ENCODE results near the gene UBAP2.

DNA sequence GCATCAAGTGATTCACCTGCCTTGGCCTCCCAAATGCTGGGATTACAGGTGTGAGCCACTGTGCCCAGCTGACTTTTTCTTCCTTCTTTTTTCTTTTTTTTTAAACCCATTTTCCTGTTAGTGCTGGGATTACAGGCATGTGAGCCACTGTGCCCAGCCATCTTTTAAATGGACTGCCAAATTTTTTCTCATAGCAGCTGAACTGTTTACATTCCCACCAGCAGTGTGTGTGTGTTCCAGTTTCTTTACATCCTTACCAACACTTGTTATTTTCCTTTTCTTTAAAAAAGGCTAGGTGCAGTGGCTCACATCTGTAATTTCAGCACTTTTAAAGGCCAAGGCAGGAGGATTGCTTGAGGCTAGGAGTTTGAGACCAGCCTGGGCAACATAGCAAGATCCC lies 154.8 kb downstream of the UBAP2 start:
- TF ChIP-seq, protein P1, sequence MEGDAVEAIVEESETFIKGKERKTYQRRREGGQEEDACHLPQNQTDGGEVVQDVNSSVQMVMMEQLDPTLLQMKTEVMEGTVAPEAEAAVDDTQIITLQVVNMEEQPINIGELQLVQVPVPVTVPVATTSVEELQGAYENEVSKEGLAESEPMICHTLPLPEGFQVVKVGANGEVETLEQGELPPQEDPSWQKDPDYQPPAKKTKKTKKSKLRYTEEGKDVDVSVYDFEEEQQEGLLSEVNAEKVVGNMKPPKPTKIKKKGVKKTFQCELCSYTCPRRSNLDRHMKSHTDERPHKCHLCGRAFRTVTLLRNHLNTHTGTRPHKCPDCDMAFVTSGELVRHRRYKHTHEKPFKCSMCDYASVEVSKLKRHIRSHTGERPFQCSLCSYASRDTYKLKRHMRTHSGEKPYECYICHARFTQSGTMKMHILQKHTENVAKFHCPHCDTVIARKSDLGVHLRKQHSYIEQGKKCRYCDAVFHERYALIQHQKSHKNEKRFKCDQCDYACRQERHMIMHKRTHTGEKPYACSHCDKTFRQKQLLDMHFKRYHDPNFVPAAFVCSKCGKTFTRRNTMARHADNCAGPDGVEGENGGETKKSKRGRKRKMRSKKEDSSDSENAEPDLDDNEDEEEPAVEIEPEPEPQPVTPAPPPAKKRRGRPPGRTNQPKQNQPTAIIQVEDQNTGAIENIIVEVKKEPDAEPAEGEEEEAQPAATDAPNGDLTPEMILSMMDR (conservative IDR thresholded peaks at IDR 0.05; ENCODE audit: low read depth, low read length), result no peak
- TF ChIP-seq EZH2 (IDR thresholded peaks at IDR 0.05; ENCODE audit: borderline replicate concordance, low read depth, low read length, poor library complexity, severe bottlenecking), result no peak
